WTC11 (cell line): ENCODE data around the gene ABHD16B.

Source experiments
- CBFB ChIP-seq: sonication (generic); formaldehyde crosslinking; IDR thresholded peaks from 2 replicates; pipeline ENCODE4 v1.8.1; 2022; ENCODE audit warnings: mild to moderate bottlenecking, low read depth, missing genetic modification reagents
- CREM ChIP-seq: sonication (generic); formaldehyde crosslinking; IDR thresholded peaks from 2 replicates; pipeline ENCODE4 v1.8.1; 2022; ENCODE audit warnings: mild to moderate bottlenecking, missing genetic modification reagents, moderate library complexity
- CTCF ChIP-seq: fragments of 200-600 bp; IDR thresholded peaks from 2 replicates; pipeline ENCODE4 v1.8.0; 2022; ENCODE audit warnings: antibody characterized with exemption
- E2F1 ChIP-seq: sonication (generic); formaldehyde crosslinking; IDR thresholded peaks from 2 replicates; pipeline ENCODE4 v1.8.0; 2022; ENCODE audit warnings: mild to moderate bottlenecking, missing genetic modification reagents
- ELF4 ChIP-seq: sonication (generic); formaldehyde crosslinking; IDR thresholded peaks from 2 replicates; pipeline ENCODE4 v1.8.1; 2022; ENCODE audit warnings: low read depth, mild to moderate bottlenecking, moderate library complexity, missing genetic modification reagents
- GABPB1 ChIP-seq: sonication (generic); formaldehyde crosslinking; IDR thresholded peaks from 2 replicates; pipeline ENCODE4 v1.8.1; 2023; ENCODE audit warnings: mild to moderate bottlenecking, missing genetic modification reagents
- JUN ChIP-seq: sonication (generic); formaldehyde crosslinking; IDR thresholded peaks from 2 replicates; pipeline ENCODE4 v1.8.0; 2023; ENCODE audit warnings: mild to moderate bottlenecking, missing genetic modification reagents
- NFYB ChIP-seq: sonication (generic); formaldehyde crosslinking; conservative IDR thresholded peaks from 2 replicates; pipeline ENCODE4 v1.8.0; 2022; ENCODE audit warnings: low read depth, missing genetic modification reagents
- PREB ChIP-seq: sonication (generic); formaldehyde crosslinking; IDR thresholded peaks from 2 replicates; pipeline ENCODE4 v1.8.1; 2022; ENCODE audit warnings: mild to moderate bottlenecking, missing genetic modification reagents, moderate library complexity, borderline replicate concordance
- SP1 ChIP-seq: sonication (generic); formaldehyde crosslinking; conservative IDR thresholded peaks from 2 replicates; pipeline ENCODE4 v1.8.1; 2022; ENCODE audit warnings: missing genetic modification reagents
- TF ChIP-seq, protein P1 (sequence below): sonication (generic); formaldehyde crosslinking; IDR thresholded peaks from 2 replicates; pipeline ENCODE4 v1.8.1; 2023; ENCODE audit warnings: mild to moderate bottlenecking, missing genetic modification reagents, moderate library complexity
- TF ChIP-seq, protein P2 (sequence below): sonication (generic); formaldehyde crosslinking; IDR thresholded peaks from 2 replicates; pipeline ENCODE4 v1.8.1; 2023; ENCODE audit warnings: mild to moderate bottlenecking, missing genetic modification reagents

DNA sequence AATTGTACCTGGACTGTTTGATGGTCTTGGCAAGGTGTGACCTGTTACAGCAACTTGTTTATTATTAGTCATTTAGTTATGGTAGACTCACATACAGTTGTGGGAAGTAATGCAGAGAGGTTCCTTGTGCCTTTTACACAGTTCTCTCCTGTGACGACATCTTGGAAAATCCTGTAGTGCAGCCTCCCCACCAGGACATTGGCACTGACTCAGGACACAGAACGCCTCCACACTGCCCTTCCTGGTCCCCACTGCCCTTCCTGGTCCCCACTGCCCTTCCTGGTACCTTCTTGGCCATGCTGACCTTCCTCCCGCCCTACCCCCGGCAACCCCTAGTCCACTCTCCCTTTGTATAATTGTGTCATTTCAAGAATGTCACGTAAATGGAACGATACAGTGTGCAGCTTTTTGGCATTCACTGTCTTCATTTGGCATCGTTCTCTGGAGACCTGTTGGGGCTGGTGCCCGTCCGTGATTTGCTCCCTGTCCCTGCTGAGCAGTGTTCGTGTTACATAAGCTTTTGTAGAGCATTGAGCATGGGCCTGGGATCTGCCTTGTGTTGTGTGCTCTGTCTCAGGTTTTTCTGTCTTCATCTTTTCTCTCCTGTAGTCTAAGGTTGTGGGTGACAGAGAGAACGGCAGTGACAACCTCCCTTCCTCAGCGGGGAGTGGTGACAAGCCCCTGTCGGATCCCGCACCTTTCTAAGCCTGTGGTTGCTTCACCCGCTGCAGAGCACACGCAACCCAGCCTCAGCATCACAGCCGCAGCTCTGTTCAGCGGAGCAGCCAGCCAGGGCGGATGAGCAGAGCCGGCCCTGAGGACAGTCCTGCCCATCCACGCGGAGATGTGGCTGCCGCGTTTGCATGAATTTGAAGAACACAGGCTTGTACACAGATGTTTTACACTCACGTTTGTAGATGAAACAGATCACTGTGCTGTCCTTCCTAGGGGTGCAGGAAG lies 28.2 kb downstream of the ABHD16B start:
- no peak for TF ChIP-seq CTCF
- no peak for TF ChIP-seq SP1 (CRISPR knock-in tag)
- TF ChIP-seq NFYB (CRISPR knock-in tag): no peak
- no peak for TF ChIP-seq CBFB (CRISPR knock-in tag)
- no peak for TF ChIP-seq PREB (CRISPR knock-in tag)
- TF ChIP-seq E2F1: no peak
- TF ChIP-seq, protein P1, sequence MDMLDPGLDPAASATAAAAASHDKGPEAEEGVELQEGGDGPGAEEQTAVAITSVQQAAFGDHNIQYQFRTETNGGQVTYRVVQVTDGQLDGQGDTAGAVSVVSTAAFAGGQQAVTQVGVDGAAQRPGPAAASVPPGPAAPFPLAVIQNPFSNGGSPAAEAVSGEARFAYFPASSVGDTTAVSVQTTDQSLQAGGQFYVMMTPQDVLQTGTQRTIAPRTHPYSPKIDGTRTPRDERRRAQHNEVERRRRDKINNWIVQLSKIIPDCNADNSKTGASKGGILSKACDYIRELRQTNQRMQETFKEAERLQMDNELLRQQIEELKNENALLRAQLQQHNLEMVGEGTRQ (CRISPR knock-in tag): no peak
- no peak for TF ChIP-seq CREM (CRISPR knock-in tag)
- TF ChIP-seq, protein P2, sequence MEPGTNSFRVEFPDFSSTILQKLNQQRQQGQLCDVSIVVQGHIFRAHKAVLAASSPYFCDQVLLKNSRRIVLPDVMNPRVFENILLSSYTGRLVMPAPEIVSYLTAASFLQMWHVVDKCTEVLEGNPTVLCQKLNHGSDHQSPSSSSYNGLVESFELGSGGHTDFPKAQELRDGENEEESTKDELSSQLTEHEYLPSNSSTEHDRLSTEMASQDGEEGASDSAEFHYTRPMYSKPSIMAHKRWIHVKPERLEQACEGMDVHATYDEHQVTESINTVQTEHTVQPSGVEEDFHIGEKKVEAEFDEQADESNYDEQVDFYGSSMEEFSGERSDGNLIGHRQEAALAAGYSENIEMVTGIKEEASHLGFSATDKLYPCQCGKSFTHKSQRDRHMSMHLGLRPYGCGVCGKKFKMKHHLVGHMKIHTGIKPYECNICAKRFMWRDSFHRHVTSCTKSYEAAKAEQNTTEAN (CRISPR knock-in tag): no peak
- no peak for TF ChIP-seq JUN (CRISPR knock-in tag)
- no peak for TF ChIP-seq ELF4 (CRISPR knock-in tag)
- no peak for TF ChIP-seq GABPB1 (CRISPR knock-in tag)
